Endothelial cell of umbilical vein (primary cell): ENCODE measurements around the gene CLSTN1. TPM values are rescaled to one million over a fixed set of nuclear protein-coding genes. Genes with fewer than 3 reads are reported as not detected.

ENCODE experiments used
- BruUV-seq: library from RNA; stranded (reverse); fragments of 400-500 nt; replicated peaks from 2 replicates; lab custom pipeline; 2021; lab: Mats Ljungman, UMichigan
- CTCF ChIA-PET: fragments of 300-600, 350-600 bp; sonication (Branson Sonifier 250); formaldehyde crosslinking; loops from one replicate; lab custom pipeline; 2021; ENCODE audit warnings: antibody characterized with exemption, inconsistent platforms; lab: Charles Lee
- POLR2A ChIA-PET: fragments of 300-600, 350-600 bp; sonication (Branson Sonifier 250); formaldehyde crosslinking; loops from one replicate; lab custom pipeline; 2021; ENCODE audit warnings: antibody characterized with exemption, inconsistent platforms; lab: Charles Lee
- DNase-seq: peaks from one replicate; pipeline ENCODE4 v3.0.0-alpha.2; 2011; ENCODE audit warnings: low read depth, low spot score
- FAIRE-seq: peaks from 2 replicates; lab custom pipeline; 2011; peaks lifted over from hg19 to GRCh38; lab: Jason Lieb, UNC
- H2AFZ ChIP-seq: 2 replicates; pipeline ENCODE4 v1.6.0; 2012; ENCODE audit warnings: low read depth, low read length, control low read depth, inconsistent platforms
- H3K27ac ChIP-seq: 2 replicates; pipeline ENCODE4 v1.5.1; 2011; ENCODE audit warnings: low read depth, mild to moderate bottlenecking, control low read depth, low read length, moderate library complexity; ENCODE audit not compliant: insufficient read depth
- H3K27me3 ChIP-seq, 2 experiments: 2 replicates each; pipeline versions ENCODE4 v1.6.0 to v1.6.1; 2011; ENCODE audit warnings: low read length in 2 of 2, mixed read lengths in 1 of 2; ENCODE audit not compliant: control insufficient read depth in 2 of 2, insufficient read depth in 2 of 2
- H3K36me3 ChIP-seq, 2 experiments: 2 replicates in 1 of 2; 3 replicates in 1 of 2; pipeline ENCODE4 v1.5.1; 2011; ENCODE audit warnings: low read length in 2 of 2, mild to moderate bottlenecking in 1 of 2, moderate library complexity in 1 of 2; ENCODE audit not compliant: control insufficient read depth in 2 of 2, insufficient read depth in 2 of 2; ENCODE audit errors: extremely low read depth in 1 of 2
- H3K4me1 ChIP-seq: 3 replicates; pipeline ENCODE4 v1.5.1; 2011; ENCODE audit warnings: mild to moderate bottlenecking, low read length; ENCODE audit not compliant: control insufficient read depth, insufficient read depth; ENCODE audit errors: extremely low read depth
- H3K4me2 ChIP-seq: 2 replicates; pipeline ENCODE4 v1.6.1; 2011; ENCODE audit warnings: low read length, control low read depth, mixed read lengths; ENCODE audit not compliant: insufficient read depth
- H3K4me3 ChIP-seq, 3 experiments: fragments of 200-600 bp in 1 of 3; sonication (generic), shearing (Covaris generic) in 1 of 3; replicated peaks in 1 of 3; 2 replicates each; pipeline ENCODE4 v1.5.1; 2011 to 2016; ENCODE audit warnings: control low read depth in 3 of 3, low read length in 3 of 3, mild to moderate bottlenecking in 2 of 3, inconsistent platforms in 1 of 3, low read depth in 1 of 3, moderate library complexity in 1 of 3; ENCODE audit not compliant: insufficient read depth in 1 of 3
- H3K79me2 ChIP-seq: 2 replicates; pipeline ENCODE4 v1.6.0; 2012; ENCODE audit warnings: low read length, inconsistent platforms; ENCODE audit not compliant: control insufficient read depth, insufficient read depth
- H3K9ac ChIP-seq: replicated peaks from 2 replicates; pipeline ENCODE3; 2011; ENCODE audit warnings: low read length, control low read depth; ENCODE audit not compliant: insufficient read depth; ENCODE audit errors: extremely low read depth
- H3K9me1 ChIP-seq: replicated peaks from 3 replicates; pipeline ENCODE4 v1.6.0; 2011; ENCODE audit warnings: mild to moderate bottlenecking, low read length; ENCODE audit not compliant: control insufficient read depth, insufficient read depth; ENCODE audit errors: extremely low read depth
- H3K9me3 ChIP-seq: replicated peaks from 2 replicates; pipeline ENCODE4 v1.5.1; 2012; ENCODE audit warnings: low read length, inconsistent platforms; ENCODE audit not compliant: control insufficient read depth, insufficient read depth
- H4K20me1 ChIP-seq: replicated peaks from 2 replicates; pipeline ENCODE3; 2011; ENCODE audit warnings: mild to moderate bottlenecking, low read length; ENCODE audit not compliant: control insufficient read depth, insufficient read depth; ENCODE audit errors: extremely low read depth
- CTCF ChIP-seq, 2 donors: IDR thresholded peaks; 1 replicate in 1 of 2; 2 replicates in 1 of 2; pipeline ENCODE4 v1.5.1; 2011; ENCODE audit warnings: low read length in 2 of 2, mild to moderate bottlenecking in 2 of 2, moderate library complexity in 2 of 2, control low read depth in 1 of 2, inconsistent platforms in 1 of 2, low read depth in 1 of 2; ENCODE audit not compliant: insufficient read depth in 1 of 2; ENCODE audit errors: extremely low read depth in 1 of 2
- EZH2 ChIP-seq: IDR thresholded peaks from 2 replicates; pipeline ENCODE4 v1.6.1; 2012; ENCODE audit warnings: borderline replicate concordance, low read depth, mild to moderate bottlenecking, moderate library complexity, low read length, inconsistent platforms; ENCODE audit not compliant: severe bottlenecking
- FOS ChIP-seq: IDR thresholded peaks from 2 replicates; pipeline ENCODE4 v1.6.1; 2011; ENCODE audit warnings: mild to moderate bottlenecking, low read length, moderate library complexity, borderline replicate concordance; ENCODE audit not compliant: insufficient read depth
- GATA2 ChIP-seq: IDR thresholded peaks from 2 replicates; pipeline ENCODE4 v1.7.0; 2011; ENCODE audit warnings: low read depth, mild to moderate bottlenecking, moderate library complexity, mixed read lengths, low read length; ENCODE audit not compliant: insufficient read length, insufficient read depth
- JUN ChIP-seq: IDR thresholded peaks from 2 replicates; pipeline ENCODE4 v1.6.1; 2011; ENCODE audit warnings: borderline replicate concordance, low read depth; ENCODE audit not compliant: insufficient read length, insufficient read depth
- MAX ChIP-seq: IDR thresholded peaks from 2 replicates; pipeline ENCODE4 v1.6.1; 2011; ENCODE audit not compliant: insufficient read depth, insufficient read length
- MYC ChIP-seq: IDR thresholded peaks from one replicate; pipeline ENCODE4 v1.6.1; 2011; ENCODE audit warnings: mild to moderate bottlenecking, low read depth, low read length
- POLR2A ChIP-seq: IDR thresholded peaks from 2 replicates; pipeline ENCODE4 v1.6.1; 2012; ENCODE audit warnings: low read depth, mild to moderate bottlenecking, control low read depth, low read length
- POLR2AphosphoS5 ChIP-seq: IDR thresholded peaks from 2 replicates; pipeline ENCODE4 v1.6.1; 2012; ENCODE audit warnings: low read depth, mild to moderate bottlenecking, control low read depth, low read length, moderate library complexity; ENCODE audit not compliant: insufficient read depth
- dilution Hi-C: fragments of 300-500 bp; cut with MboI; formaldehyde crosslinking; loops from one replicate; pipeline ENCODE4 v1.15.0; 2019; ENCODE audit warnings: low sequenced_read_pairs; ENCODE audit not compliant: extremely low pct_ligation_motif_present
- intact Hi-C: fragments of 100-400 bp; cut with micrococcal nuclease; formaldehyde crosslinking; loops from one replicate; pipeline ENCODE4 v1.10.0; 2022
- polyA plus RNA-seq, 4 experiments: library from polyadenylated mRNA; depleted of rRNA in 3 of 4; stranded (reverse) in 3 of 4; unstranded in 1 of 4; fragments of >200 nt; gene quantifications; 2 replicates each; pipeline versions ENCODE4 v1.2.1 to v1.2.3, GENCODE V29; 2011 to 2012; ENCODE audit warnings: missing spikeins in 1 of 4
- total RNA-seq: library from RNA; stranded (reverse); gene quantifications from 2 replicates; pipeline ENCODE4 v1.2.3, GENCODE V29; 2021

Gene CLSTN1
- total and polyA plus RNA-seq, 2 donors (not counting 3 experiments of a cell fraction or from before 2014, with no cell fraction given): 49.1 to 130 TPM

- Histone ChIP-seq H3K36me3 (peaks cover 12 to 55% of the 10 kb centered on the region in 2 experiments), H4K20me1 (no peaks in the 10 kb centered on the region), H3K27ac (no peak overlapping the region), H3K9ac (no peak overlapping the region), H3K27me3 (no peaks in the 10 kb centered on the region), H3K79me2 (no peaks in the 10 kb centered on the region), H2AFZ (no peak overlapping the region), H3K4me1 (no peaks in the 10 kb centered on the region), H3K9me3 (no peaks in the 10 kb centered on the region), H3K4me2 (no peak overlapping the region), H3K9me1 (no peaks in the 10 kb centered on the region), H3K4me3 (no peak overlapping the region)
- FAIRE-seq: no peak
- no peak for DNase-seq
- ChIA-PET POLR2A (no interaction called here), CTCF (no interaction called here)
- TF ChIP-seq POLR2AphosphoS5 (no peak), MYC (no peak), JUN (no peak), EZH2 (no peak), MAX (no peak), POLR2A (no peak), GATA2 (no peak), FOS (no peak), CTCF (IDR thresholded peaks at IDR 0.05; ENCODE audit: extremely low read depth in 1 of 2, insufficient read depth in 1 of 2, low read depth in 1 of 2, low read length in 2 of 2) (no peak)
- dilution Hi-C loops (no loop called here), intact Hi-C loops (no loop called here)
- BruUV-seq: no TSS peak
These were observed 88.0 kb downstream of the CLSTN1 start for GRCh38 chr1:9735800-9736199.
